Spinal cord (tissue), 10 donors: ENCODE measurements around the gene TOMM6. TPM values are rescaled to one million over a fixed set of nuclear protein-coding genes. Genes with fewer than 3 reads are reported as not detected.

Experiments used
- DNase-seq, 6 donors: peaks; one replicate each; pipeline versions ENCODE4 v3.0.0 to v3.0.0-alpha.2; 2013 to 2015; ENCODE audit warnings: low spot score in 6 of 6, low read depth in 4 of 6
- H3K27ac ChIP-seq: one replicate; pipeline ENCODE4 v1.5.1; 2013; ENCODE audit warnings: low read depth, low read length, control low read depth
- H3K27me3 ChIP-seq: one replicate; pipeline ENCODE4 v1.6.1; 2013; ENCODE audit warnings: low read length; ENCODE audit not compliant: control insufficient read depth, insufficient read depth
- H3K36me3 ChIP-seq: one replicate; pipeline ENCODE4 v1.6.1; 2013; ENCODE audit warnings: low read length; ENCODE audit not compliant: control insufficient read depth, insufficient read depth
- H3K4me1 ChIP-seq: one replicate; pipeline ENCODE4 v1.6.1; 2013; ENCODE audit warnings: low read length; ENCODE audit not compliant: control insufficient read depth, insufficient read depth
- H3K4me3 ChIP-seq: one replicate; pipeline ENCODE4 v1.5.1; 2013; ENCODE audit warnings: low read depth, low read length, control low read depth
- H3K9me3 ChIP-seq: one replicate; pipeline ENCODE4 v1.6.1; 2013; ENCODE audit warnings: low read length; ENCODE audit not compliant: control insufficient read depth, insufficient read depth
- WGBS: methylation state at CpG from one replicate; pipeline ENCODE4 v1.1.5; 2013; ENCODE audit warnings: missing lambda C conversion rate; ENCODE audit not compliant: insufficient coverage; 5-methylcytosine and 5-hydroxymethylcytosine counted together
- polyA plus RNA-seq, 2 donors: library from polyadenylated mRNA; unstranded; fragments of 120-200 nt; gene quantifications; one replicate each; pipeline ENCODE4 v1.2.1, GENCODE V29; 2013; ENCODE audit not compliant: insufficient read length in 2 of 2
- total RNA-seq, 2 donors: library from RNA; depleted of rRNA in 1 of 2; stranded (reverse); fragments of 120-200 nt in 1 of 2; fragments of >200 nt in 1 of 2; gene quantifications; one replicate each; pipeline versions ENCODE4 v1.2.3 to v1.2.4, GENCODE V29; 2013 to 2014
- donor health status: healthy.

Gene TOMM6
- total and polyA plus RNA-seq, 4 donors = 42.5 to 161 (median 142) TPM

DNA sequence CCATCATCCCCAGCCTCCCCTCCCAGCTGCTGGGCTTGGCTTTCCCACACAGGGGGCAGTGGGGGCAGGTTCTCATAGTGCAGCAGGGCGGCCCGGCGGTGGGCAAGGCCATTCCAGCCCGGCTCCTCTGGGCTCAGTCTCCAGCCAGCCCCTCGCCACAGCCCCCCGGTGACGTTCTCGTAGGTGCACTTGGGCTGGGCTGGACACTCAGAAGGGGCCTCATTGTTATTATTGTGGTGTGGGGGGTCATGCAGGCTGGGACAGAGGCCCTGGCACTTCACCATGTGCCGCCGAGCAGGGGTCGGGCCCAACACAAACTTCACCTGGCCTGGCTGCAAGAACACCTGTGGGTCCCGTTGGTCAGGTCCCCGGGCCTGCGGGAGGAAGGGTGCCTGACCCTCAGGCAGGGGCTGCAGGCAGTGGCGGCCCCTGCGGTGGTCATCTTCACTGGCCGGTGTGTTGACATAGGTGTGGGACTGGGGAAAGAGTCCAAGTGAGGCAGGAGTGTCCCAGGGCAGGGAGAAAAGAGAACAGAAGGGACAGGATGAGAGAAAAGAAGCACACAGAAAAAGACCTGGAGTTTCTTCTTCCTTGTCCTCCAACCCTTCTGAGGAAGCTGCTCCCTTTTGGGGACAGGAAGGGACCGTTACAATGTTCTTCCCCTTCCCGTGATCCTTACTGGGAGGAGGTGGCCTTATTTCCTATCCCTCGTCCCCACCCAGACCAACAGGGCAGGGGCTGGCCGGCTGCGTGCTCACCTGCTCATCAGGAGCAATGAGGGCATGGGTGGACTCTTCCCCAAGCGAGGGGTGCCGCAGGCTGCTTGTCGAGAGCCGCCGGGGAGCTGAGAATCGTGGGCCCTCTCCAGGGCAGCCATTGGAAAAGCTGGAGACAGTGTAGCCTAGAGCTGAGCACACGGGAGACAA lies 16.2 kb upstream of the TOMM6 start:
- DNase-seq = no peak
- peaks cover 78% of the 10 kb centered on the region for H3K36me3 ChIP-seq
- H3K4me1 ChIP-seq = peaks cover 3% of the 10 kb centered on the region
- no peaks in the 10 kb centered on the region for H3K27me3 ChIP-seq
- no peak overlapping the region for H3K4me3 ChIP-seq
- H3K9me3 ChIP-seq = no peaks in the 10 kb centered on the region
- 95% methylated on average over 25 of the region's 29 CpGs for WGBS
- no peak overlapping the region for H3K27ac ChIP-seq

GRCh38 chr6:41774841-41775240 lies 12.7 kb upstream of the TOMM6 start:
- no peaks in the 10 kb centered on the region for H3K27me3 ChIP-seq
- H3K4me3 ChIP-seq = no peak overlapping the region
- peaks cover 73% of the 10 kb centered on the region for H3K36me3 ChIP-seq
- no peaks in the 10 kb centered on the region for H3K9me3 ChIP-seq
- no peak for DNase-seq
- no peak overlapping the region for H3K27ac ChIP-seq
- H3K4me1 ChIP-seq = peaks cover 8% of the 10 kb centered on the region
- 97% methylated on average over 3 of the region's 3 CpGs for WGBS

DNA sequence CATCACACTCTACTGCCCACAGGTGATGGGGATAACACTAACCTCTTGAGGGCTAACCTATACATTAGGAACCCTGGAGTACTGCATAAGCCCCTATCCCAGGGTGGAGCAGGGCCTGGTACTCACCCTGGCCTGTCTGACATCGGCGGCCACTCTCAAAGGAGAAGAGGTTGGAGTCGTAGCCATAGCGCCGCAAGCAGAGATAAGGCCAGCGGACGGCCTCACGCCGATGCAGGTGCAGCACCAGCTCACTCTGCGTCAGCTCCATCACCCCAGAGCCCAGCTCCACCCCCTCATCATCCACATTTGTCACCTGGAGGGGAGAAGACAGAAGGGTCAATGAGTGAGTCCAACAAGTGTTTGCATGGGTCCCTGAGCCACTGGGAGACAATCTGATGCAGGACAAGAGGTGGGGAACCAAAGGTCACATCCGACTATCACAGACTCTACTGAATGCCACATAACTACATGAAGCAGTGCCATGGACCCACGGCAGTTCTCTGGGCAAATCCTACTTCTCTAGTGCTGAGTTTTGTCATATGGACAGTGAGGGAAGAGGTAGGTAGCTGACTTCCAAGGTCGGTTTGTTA lies 12.1 kb upstream of the TOMM6 start:
- Histone ChIP-seq H3K4me1 (peaks cover 8% of the 10 kb centered on the region), H3K4me3 (no peak overlapping the region), H3K36me3 (peaks cover 67% of the 10 kb centered on the region), H3K27ac (no peak overlapping the region), H3K9me3 (no peaks in the 10 kb centered on the region), H3K27me3 (no peaks in the 10 kb centered on the region)
- DNase-seq = no peak
- WGBS = 96% methylated on average over 3 of the region's 13 CpGs

GRCh38 chr6:41777551-41778285 lies 9.8 kb upstream of the TOMM6 start:
- H3K27me3 ChIP-seq = no peaks in the 10 kb centered on the region
- no peak overlapping the region for H3K4me3 ChIP-seq
- 82% methylated on average over 4 of the region's 5 CpGs for WGBS
- peaks cover 44% of the 10 kb centered on the region for H3K36me3 ChIP-seq
- DNase-seq = no peak
- H3K9me3 ChIP-seq = no peaks in the 10 kb centered on the region
- no peak overlapping the region for H3K27ac ChIP-seq
- H3K4me1 ChIP-seq = peaks cover 19% of the 10 kb centered on the region

- Histone ChIP-seq H3K27ac (no peak overlapping the region), H3K4me1 (peaks cover 19% of the 10 kb centered on the region), H3K27me3 (no peaks in the 10 kb centered on the region), H3K36me3 (peaks cover 34% of the 10 kb centered on the region), H3K9me3 (no peaks in the 10 kb centered on the region), H3K4me3 (peak overlapping the region; percentile 55)
- DNase-seq = no peak
- WGBS = no CpG with 5 or more reads among the region's 6 CpGs
These were observed 8.6 kb upstream of the TOMM6 start for GRCh38 chr6:41778895-41779294.

- Histone ChIP-seq H3K4me3 (peak overlapping the region; percentile 55), H3K9me3 (no peaks in the 10 kb centered on the region), H3K4me1 (peaks cover 19% of the 10 kb centered on the region), H3K27me3 (no peaks in the 10 kb centered on the region), H3K27ac (no peak overlapping the region), H3K36me3 (peaks cover 30% of the 10 kb centered on the region)
- under 1% methylated on average over 11 of the region's 16 CpGs for WGBS
- DNase-seq = no peak
These were observed 8.2 kb upstream of the TOMM6 start for GRCh38 chr6:41779336-41779735.

DNA sequence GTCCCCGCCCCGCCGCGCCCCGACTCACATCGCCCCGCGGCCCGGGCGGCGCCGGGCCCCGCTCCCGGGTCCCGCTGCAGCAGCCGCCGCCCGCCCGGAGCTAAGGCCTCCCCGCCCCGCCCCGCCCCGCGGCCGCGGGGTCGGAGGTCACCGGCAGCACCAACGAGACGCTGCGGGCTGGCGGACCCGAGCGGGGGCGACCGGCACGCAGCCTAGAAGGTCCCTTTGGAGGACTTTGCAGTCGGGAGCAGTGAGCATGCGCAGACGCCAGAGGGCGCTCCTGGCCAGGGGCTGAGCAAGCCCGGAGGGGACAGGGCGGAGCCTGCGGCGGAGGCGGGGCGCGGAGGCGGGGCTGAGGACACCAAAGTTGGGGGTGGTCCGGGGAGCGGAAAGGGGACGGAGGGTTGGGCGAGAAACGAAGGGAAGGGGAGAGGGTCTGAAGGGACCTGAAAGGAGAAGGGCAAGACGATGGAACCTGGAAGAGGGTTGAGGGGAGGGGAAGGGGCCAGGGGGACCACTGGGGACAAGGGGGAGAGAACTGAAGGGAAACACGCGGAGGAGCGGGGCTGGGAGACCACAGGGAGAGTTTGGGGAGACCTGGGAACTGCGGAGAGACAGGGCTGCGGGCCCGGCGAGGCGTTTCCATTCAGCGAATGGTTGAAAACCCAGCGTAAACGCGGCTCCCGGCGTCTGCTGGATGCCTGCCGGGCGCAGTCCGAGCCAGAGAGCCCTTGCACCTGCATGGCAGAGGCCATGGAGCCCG lies 7.5 kb upstream of the TOMM6 start, which contains the start of gene FRS3:
Gene FRS3 (minus strand): TSS at position 113 of the 763 bp plus-strand sequence. CDS start 2,913 bp downstream, outside the sequence.
- Histone ChIP-seq H3K4me3 (peak within 1 kb of the TSS; percentile 73), H3K9me3 (no peaks in the 10 kb centered on the region), H3K27me3 (no peaks in the 10 kb centered on the region), H3K27ac (peak within 1 kb of the TSS; percentile 89), H3K36me3 (peaks cover 29% of the 10 kb centered on the region), H3K4me1 (peaks cover 22% of the 10 kb centered on the region)
- peak; percentile 89 to 99 (median 96) for DNase-seq
- WGBS = under 1% methylated on average over 72 of the region's 73 CpGs

DNA sequence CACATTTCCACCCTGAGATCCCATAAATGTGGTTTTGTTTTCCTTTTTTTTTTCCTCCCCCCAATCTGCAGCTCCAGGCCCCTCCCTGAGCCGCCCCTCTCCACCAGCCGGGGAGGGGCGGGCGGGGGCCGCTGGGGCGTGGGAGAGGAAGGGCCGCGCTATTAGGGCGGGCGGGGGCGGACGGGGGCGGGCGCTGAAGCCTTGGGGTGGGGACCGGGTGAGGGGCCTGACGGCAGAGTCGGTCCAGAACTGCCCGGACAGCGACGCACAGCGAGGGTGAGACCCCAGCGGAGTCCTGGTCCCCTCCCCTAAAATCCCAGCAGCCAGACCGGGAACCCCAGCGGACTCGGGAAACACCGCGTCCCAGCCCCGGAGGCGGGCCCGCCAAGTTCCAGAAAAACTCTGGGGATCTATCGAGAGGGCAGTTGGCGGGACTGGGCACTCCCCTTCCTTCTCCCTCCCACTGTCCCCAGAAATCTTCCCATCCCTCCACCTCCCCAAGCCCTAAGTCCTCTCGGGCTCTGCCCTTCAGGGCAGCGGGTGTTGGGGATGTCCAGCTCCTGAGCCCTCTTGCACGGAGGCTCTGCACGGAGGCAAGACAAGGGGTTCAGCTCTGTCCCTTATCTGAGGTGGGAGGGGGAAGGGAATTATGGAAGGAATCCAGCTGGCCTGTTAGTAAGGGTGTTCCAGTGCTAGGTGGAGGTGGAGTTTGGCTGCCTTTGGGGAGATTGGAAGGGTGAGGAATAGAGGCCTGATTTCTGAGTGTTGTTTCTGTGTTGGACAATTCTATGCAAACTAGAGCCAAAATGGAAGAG lies 6.7 kb upstream of the TOMM6 start, which contains the start of gene PRICKLE4:
Gene PRICKLE4 (plus strand): TSS at position 232 of the 815 bp plus-strand sequence. CDS start 2,692 bp downstream, outside the sequence.
- H3K36me3 ChIP-seq = peaks cover 24% of the 10 kb centered on the region
- 1% methylated on average over 15 of the region's 36 CpGs for WGBS
- peak within 1 kb of the TSS; percentile 89 for H3K27ac ChIP-seq
- H3K27me3 ChIP-seq = no peaks in the 10 kb centered on the region
- H3K4me1 ChIP-seq = peaks cover 29% of the 10 kb centered on the region
- peak in 2 of 6 donors; percentile 43 to 58 for DNase-seq
- H3K9me3 ChIP-seq = no peaks in the 10 kb centered on the region
- H3K4me3 ChIP-seq = peak within 1 kb of the TSS; percentile 73
